ENCODE results near the gene PDZD2.

DNA sequence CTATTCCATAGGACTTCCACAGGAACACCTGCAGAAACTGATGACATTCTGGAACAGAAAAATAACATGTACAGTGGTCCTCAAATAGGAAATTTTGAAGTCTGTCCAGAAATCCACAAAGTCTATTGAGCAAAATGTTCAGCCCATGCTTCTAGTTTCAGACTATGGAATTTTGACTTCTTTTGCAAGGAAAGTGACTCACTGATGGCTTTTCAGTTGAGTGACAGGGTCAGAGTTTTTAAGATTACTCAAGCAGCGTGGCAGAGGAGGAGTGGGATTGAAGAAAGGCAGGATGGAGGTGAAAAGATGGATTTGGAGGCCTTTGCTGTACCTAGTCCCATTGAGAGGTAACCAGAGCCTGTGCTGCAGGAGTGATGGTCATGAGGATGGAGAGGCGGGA, 383.7 kb downstream of the PDZD2 start:
- TF ChIP-seq, protein P1, sequence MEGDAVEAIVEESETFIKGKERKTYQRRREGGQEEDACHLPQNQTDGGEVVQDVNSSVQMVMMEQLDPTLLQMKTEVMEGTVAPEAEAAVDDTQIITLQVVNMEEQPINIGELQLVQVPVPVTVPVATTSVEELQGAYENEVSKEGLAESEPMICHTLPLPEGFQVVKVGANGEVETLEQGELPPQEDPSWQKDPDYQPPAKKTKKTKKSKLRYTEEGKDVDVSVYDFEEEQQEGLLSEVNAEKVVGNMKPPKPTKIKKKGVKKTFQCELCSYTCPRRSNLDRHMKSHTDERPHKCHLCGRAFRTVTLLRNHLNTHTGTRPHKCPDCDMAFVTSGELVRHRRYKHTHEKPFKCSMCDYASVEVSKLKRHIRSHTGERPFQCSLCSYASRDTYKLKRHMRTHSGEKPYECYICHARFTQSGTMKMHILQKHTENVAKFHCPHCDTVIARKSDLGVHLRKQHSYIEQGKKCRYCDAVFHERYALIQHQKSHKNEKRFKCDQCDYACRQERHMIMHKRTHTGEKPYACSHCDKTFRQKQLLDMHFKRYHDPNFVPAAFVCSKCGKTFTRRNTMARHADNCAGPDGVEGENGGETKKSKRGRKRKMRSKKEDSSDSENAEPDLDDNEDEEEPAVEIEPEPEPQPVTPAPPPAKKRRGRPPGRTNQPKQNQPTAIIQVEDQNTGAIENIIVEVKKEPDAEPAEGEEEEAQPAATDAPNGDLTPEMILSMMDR (IDR thresholded peaks at IDR 0.05 in 4 of 5, conservative IDR thresholded peaks at IDR 0.05 in 1 of 5) = no peak
- TF ChIP-seq POLR2A (IDR thresholded peaks at IDR 0.05) = no peak

Data from gastrocnemius medialis (tissue), 4 donors.